ENCODE results near the gene CMIP.
"Not testable (repeated sequence)": the region's sequence is repeated elsewhere in the genome, so short reads cannot be mapped to it uniquely, and the experiment has no call there.

The CMIP gene

DNA sequence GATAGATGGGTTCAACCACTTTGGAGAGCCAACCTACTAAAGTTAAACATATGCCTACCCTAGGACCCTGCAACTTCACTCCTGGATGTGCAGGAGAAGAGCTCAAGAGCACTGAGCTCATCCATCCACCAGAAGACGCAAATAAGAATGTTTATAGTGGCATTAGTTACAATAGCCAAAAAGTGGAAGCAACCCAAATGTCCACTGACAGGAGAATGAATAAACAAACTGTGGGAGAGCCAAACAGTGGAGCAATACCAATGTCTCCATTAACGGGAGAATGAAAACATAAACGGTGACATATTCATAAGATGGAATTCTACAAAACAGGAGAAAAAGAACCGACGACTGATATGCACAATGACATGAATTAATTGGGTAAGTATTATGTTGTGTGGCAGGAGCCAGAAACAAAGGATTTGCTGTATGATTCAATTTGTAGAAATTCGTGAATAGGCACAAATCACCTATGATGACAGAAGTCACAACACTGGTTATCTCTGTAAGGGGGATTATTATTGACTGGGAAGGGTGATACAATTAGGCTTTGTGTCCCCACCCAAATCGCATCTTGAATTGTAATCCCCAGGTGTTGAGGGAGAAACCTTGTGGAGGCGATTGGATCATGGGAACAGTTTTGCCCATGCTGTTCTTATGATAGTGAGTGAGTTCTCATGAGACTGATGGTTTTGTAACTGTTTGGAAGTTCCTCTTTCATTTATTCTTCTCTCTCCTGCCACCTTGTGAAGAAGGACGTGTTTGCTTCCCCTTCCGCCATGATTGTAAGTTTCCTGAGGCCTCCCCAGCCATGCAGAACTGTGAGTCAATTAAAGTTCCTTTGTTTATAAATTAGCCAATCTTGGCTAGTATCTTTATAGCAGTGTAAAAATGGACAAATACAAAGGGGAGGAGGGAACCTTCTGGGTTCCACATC, 276.6 kb downstream of the CMIP start:
- no peak for DNase-seq (ENCODE audit: low spot score)

DNA sequence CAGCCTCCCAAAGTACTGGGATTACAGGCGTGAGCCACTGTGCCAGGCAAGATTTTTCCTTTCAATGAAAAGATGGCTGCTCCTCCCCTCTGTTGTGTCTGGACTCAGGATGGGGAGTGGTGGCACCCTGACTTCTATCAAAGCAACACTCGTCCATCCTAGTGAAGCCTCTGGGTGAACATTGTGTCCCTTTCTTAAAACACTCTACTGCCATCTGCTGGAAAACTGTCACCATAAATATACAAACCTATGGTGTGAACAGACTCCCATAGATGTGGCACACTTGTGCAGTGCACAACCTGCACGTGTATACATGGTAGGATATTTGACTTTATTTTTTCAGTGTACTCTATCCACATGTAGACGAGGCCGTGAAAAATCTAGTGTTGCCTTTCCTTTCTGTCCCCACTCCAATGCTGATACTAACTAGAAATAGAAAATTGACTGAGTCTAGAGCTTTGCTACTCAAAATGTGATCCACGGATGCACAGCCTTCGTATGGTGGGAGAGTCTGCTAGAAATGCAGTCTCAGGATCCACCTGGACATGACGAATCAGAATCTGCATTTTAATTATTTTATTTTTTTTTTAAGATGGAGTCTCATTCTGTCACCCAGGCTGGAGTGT, 278.6 kb downstream of the CMIP start:
- DNase-seq (ENCODE audit: low spot score) = peak; percentile 88

DNA sequence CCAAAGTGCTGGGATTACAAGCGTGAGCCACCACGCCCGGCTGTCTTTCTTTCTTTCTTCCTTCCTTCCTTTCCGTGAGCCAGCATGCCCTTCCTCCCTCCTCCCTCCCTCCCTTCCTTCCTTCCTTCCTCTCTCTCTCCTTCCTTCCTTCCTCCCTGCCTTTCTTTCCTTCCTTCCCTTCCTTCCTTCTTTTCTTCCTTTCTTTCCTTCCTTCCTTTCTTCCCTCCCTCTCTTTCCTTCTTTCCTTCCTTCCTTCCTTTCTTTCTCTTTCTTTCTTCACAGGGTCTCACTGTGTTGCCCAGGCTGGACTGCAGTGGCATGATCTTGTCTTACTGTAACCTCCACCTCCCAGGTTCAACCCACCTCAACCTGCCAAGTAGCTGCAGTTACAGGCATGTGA, 283.8 kb downstream of the CMIP start:
- no peak for DNase-seq (ENCODE audit: low spot score)

DNA sequence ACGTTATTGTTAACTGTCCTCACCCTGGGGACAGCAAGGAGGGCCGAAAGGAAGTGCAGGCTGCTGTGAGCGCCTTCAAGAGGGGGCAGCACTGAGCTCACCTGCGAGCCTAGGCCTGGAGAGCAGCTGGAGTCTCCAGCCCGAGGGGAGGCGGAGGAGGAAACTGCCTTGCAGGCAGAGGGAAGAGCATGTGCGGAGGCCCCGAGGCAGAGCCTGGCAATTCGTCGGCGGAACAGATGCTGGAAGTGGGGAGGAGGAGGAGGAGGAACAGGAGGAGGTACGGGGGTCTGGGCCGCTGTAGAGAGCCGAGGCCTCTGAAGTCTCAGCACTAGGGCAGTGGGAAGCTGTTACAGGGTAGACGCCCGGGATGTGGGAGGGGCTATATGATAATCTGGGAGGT, 284.8 kb downstream of the CMIP start:
- DNase-seq (ENCODE audit: low spot score) = no peak

DNA sequence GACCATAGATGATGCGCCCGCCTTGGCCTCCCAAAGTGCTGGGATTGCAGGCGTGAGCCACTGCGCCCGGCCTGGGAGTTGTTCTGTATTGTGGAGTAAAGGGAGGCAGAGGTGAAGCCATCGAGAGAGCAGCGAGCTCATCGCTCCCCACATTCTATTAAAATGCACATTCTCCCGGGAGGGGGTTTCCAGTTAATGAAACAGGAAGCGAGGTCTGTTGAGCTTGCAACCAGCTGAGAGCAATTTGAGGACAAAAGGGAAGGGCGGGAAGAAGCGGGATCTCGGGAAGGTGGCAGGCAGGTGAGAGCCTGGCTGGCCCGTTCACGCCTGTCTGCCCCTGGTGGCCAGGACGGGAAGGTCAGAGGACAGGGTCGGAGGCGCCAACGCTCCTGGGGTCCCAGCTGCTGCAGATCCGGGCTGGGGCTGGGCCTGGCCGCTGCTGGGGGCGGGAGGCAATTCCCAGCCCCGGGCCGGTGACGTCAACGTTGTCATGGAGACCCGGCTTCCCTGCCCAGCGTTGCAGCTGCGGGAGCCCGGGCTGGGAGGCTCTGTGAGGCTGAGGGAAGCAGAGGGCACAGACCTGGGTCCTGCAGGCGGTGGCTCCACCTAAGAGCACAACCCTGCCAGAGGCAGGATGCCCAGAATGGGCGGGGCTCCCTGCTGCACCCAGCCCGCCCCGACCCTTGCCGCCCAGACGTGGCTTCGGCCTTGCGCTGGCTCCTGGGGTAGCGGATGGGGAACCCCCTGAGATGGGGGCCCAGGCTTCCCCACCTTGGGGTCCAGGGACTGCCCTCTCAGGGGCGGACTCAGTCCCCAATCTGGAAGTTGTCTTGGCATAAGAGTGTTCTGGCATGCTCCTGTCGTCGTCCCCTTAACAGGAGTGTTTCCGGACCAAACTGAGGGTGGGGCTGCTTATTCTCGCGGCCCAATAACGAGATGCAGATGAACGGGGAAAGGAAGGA, 285.8 kb downstream of the CMIP start:
- peak; percentile 54 for DNase-seq (ENCODE audit: low spot score)

DNA sequence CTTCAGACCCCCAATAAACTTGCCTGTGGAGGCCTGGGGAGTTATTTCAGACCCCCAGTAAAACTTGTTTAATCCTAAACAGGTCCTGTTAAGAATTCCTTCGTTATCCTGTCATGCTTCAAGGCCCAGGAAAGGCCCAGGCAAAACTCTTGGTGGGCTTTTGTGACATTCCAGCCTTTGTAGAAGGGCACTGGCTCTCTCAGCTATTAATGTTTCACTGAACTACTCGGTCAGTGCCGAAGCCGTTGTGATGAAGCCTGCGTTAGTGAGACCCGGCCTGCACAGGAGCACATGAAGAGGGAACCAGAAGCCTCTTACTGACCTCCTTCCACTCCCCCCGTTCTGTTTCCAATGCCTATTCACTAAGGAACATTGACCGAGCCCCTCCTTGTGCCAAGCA, 287.0 kb downstream of the CMIP start:
- DNase-seq (ENCODE audit: low spot score) = no peak

DNA sequence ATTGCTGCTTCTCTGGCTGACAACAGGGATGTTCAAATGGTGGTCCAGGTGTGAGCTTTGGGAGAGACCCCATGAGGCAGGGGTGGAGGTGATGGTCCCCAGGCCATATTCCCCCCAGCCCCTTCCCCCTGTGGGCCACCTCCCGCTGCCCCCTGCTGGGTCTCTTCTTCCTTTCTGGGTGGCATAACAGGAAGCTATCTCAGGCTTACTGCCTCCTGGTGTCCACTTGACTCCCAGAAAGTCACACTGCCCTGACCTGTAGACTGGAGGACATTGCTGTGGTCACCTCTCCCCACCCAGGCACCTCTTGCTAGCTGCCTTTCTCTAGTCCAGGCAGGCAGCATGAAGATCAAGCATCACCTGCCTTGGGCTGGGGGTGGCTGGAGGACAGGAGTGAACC, 288.1 kb downstream of the CMIP start:
- no peak for DNase-seq (ENCODE audit: low spot score)

DNA sequence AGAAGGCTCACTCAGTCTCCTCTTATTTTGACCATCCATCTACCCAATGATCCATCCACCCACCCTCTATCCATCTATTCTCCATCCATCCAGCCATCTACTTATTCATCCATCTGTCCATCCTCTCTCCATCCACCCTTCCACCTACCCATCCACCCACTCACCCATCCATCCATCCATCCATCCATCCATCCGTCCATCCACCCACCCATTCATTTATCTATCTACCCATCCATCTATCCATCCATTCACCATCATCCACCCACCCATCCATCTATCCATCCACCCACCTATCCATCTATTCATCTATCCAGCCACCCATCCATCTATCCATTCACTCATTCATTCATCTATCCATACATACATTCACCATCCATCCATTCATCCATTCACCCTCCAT, 288.7 kb downstream of the CMIP start:
- DNase-seq (ENCODE audit: low spot score) = no peak

DNA sequence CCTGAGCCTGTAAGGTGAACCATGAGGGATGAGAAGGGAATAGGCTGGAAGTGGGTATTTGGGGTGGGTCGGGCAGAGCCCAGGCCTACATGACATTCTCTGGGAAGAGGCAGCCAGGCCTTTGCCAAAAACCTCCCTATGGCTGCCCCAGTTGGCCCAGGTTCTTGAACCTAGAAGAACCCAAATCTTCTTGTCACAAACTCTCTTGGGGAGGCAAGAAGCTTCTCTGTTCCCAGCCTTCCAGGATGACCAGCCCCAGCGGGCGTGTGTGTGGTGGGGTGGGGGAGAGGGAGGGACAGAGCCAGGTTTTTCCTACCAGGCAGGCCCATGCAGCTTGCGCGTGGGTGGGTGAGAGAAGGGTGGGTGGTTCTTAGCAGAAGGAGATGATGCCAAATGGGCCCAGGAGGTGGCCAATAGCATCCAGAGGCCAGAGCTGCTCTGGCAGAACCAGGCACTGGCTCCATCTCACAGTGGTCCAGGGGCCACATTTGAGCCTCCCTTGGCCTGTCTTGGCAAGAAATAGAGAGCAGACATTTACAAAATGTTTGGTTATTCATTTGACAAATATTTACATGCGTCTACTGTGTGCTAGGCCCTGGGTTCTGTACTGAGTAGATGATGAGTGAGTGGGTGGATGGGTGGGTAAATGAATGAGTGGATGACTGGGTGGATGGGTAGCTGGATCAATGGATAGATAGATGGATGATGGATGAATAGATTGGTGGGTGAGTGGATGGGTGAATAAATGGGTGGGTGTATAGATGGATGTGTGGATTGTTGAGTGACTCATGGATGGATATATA, 290.2 kb downstream of the CMIP start:
- no peak for DNase-seq (ENCODE audit: low spot score)

DNA sequence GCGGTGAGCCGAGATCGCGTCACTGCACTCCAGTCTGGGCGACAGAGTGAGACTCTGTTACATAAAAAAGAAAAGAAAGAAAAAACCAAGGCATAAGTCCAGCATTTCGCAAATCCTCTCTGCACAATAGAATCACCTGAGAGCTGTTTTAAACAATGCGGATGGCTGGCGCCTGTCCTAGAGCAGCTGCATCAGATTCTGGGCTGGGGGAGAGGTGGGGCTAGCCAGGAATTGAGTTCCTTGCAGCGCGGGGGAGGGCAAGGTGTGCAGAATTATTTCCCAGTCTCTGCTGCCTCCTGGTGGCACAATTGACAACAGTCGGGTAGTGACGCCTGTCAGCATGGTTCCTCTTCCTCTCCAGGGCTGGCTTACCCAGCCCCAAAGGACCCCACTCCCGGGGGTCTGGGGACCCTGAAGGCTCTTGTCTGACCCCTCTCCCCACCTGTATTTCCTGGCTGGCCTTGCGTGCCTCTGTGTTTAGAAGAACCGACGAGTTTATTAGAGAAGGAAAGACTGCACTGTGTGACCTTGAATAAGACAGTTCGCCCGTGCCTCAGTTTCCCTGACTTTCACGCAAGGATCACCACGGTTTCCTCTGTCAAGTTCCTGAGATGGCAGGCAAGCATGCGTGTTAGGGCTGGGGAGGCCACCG, 293.4 kb downstream of the CMIP start:
- peak; percentile 86 for DNase-seq (ENCODE audit: low spot score)

DNA sequence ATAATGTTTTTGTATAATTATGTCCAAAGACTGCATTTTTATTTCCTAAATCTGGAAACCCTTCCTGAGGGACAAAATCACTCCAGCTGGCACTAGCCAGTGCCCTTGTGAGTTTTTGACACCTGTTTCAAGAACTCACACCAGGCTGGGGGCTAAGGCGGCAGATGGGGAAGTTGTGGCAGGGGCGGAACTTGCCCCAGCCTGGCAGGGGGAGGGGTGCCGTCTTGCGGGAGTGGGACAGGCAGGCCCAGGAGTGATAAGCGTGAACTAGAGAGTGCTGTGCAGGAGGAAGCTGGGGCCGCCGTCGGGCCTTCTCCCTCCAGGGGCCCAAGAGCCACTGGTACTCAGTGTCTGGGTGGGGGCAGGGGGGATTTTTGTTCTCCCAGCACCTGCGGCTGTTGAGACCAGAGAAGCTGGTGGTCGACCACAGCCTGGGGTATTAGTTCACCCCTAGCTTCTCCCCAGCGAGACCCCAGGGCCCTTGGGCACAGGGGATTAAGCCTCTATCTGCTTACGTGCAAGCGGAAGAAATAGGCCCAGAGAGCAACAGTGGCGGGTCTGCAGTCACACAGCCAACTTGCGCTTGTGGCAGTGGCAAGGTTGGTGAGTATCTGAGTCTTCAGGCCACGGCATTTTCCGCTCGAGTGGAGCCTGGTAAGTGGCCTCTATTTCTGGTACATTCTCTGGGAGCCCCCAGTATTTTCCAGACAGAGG, 294.3 kb downstream of the CMIP start:
- no peak for DNase-seq (ENCODE audit: low spot score)

DNA sequence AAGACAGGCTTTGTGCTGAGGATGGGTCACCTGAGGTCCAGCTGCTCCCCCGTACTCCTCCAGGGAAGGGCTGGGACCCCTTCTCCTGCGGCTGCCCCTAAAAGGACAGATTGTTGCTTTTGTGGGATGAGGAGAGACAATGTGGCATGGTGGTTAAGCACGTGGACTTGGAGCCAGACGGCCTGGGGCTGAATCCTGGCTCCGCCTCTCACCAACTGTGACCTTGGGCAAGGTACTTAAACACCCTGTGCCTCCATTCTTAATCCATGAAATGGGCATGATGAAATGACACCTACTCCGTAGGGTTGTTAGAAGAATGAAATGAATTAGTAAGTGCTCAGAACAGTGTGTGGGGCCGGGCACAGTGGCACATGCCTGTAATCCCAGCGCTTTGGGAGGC, 294.9 kb downstream of the CMIP start:
- no peak for DNase-seq (ENCODE audit: low spot score)

DNA sequence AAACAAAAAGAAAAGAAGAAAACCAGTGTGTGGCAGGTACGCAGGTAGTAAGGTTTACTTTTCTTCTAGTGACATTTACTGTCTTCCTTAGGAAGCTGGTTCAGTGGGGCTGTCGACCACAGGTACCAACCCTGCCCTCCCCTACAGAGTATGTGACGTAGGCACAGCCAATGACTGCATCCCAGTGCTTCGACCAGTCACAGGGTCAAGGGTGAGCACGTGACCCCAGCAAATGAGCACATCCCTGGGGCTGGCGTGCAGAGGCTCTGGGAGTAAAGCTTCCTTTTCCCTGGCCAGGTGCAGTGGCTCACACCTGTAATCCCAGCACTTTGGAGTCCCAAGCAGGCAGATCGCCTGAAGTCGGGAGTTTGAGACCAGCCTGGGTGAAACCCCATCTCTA, 295.6 kb downstream of the CMIP start:
- DNase-seq (ENCODE audit: low spot score) = no peak

DNA sequence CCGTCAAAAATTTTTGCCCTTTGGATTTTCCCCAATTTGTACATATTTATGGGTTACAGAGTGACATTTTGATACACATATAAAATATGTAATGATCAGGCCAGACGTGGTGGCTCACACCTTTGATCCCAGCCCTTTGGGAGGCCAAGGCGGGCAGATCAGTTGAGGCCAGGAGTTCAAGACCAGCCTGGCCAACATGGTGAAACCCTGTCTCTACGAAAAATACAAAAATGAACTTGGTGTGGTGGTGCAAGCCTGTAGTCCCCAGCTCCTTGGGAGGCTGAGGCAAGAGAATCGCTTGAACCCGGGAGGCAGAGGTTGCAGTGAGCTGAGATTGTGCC, 296.8 kb downstream of the CMIP start:
- not testable (repeated sequence) for DNase-seq (ENCODE audit: low spot score)

DNA sequence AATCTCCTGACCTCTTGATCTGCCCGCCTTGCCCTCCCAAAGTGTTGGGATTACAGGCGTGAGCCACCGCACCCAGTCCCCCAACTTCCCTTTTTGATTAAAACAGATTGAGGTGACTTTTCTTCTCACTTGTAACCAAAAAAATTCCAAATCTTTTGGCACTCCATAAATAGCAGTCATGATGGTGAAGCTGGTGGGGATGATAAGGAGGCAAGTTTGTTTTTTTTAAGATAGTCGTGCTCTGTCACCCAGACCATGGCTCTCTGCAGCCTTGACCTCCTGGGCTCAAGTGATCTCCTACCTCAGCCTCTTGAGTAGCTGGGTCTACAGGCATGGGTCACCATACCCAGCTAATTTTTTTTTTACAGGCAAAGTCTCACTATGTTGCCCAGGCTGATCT, 299.8 kb downstream of the CMIP start:
- DNase-seq (ENCODE audit: low spot score) = no peak

DNA sequence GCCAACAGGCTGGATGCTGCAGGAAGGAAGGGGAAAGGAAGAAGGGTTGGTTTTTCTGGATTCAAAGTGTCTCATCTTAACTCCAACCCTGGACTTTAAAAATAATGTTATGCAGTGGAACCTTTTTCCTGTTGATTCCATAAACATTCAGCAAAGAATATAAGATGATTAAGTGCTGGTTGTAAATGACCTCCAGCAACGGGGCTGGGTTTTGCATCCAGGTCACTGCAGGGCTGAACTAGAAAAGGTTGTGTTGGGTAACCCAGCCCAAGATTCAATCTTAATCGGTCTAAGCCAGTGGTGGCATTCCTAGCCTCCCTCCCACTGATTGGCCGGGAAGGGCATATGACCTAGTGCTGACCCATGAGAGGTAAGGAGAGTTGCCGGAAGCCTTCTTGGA, 300.3 kb downstream of the CMIP start:
- no peak for DNase-seq (ENCODE audit: low spot score)

DNA sequence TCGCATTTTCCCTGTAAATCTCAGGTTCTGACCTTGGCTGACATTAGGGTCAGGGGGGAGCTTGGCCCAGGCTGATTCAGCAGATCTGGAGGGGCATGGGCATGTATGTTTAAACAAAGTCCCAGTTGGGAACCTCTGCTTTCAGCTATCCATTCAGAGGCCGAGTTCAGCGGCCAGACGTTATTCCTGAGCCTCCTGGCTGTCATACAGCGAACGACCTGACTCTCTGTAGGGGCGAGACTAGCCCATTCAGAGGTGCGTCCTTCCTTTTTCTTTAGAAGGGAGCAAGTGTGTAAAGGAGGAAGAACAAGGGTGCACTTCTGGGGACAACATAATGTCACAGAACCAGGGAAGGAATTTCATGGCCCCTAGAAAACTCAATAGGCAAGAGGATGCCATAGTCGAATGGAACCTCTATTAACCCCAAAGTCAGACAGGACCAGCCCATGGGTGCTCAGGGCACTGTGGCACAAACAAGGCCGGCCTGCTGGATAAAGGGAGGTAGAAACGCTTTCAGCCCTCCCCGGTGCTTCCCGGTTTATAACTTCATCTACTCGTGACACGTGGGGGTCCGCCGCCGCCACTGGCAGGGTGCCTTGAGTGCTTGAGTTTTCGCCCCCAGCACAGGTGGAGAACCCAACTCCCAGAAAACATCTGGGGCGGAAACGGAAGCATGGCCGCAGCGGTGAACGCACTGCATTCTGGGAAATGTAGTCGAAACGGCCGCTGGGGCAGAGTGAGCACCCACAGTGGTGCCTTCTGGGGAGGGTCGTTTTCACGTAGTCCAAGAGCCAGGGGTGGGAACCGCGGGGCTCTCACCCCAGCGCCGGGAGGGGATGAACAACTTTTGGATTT, 301.3 kb downstream of the CMIP start:
- DNase-seq (ENCODE audit: low spot score) = peak; percentile 80

DNA sequence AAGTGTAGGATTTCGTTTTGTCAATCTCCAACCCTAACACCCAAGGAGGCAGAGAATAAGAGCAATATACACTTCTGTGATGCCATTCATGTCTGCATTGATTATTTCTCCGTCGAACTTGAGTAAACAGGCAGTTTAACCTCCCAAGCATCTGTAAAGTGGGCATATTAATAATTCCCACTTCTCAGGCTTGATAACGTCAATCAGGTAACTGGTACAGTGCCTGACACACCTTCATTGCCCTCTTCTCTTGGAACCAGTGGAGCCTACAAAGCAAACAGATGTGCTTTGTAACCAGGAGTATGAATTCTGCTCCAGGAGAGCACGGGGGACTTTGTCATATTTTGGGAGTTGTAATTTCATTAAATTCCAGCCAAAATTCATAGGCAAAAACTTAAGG, 302.0 kb downstream of the CMIP start:
- no peak for DNase-seq (ENCODE audit: low spot score)

DNA sequence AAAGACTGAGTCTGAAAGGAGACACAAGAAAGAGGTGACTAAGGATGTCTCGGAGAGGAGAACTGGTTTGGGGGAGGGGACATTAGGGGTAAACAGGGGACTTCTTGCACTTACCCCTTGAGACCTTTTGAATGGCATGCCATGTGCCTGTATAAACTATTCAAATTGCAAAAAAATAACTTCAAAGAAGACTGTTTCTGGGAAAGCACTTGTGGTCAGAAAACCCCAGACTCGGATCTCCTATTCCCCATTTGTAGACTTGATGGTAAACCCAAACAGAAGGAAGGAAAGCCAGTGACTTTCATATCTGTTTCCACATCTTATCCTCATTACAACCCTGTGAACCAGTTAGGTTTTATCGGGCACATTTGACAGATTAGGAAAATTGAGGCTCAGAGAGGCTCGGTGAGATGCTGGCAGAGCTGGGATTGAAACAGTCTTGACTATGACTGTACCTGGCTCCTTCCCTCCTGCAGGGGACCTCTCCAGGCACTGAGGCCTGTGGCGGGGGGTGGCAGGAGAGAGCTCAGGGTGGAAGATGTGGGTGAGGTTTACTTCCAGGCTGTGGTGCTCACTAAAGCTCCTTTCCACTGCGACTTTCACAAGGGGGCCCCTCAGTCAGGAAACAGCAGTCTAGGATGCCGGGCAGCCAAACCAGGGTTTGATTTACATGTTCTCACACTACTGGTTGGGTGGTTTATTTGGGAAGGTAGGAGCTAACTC, 304.0 kb downstream of the CMIP start:
- DNase-seq (ENCODE audit: low spot score) = no peak

Measured in CD4-positive, alpha-beta T cell treated with Interleukin-2 at 100 ng/mL for 4 hours (primary cell).